HL-60 (cell line): Measurements from ENCODE around the gene RUFY2.
A peak's percentile ranks its signal among the peaks of the same experiment; 100 is the strongest.
"Not testable (repeated sequence)": the region's sequence is repeated elsewhere in the genome, so short reads cannot be mapped to it uniquely, and the experiment has no call there.

Experiments
- DNase-seq, 2 experiments: peaks; one replicate each; pipeline ENCODE4 v3.0.0-alpha.2; 2010 to 2020; ENCODE audit warnings: low read depth in 1 of 2, low spot score in 1 of 2
- H3K27ac ChIP-seq: fragments of 250-450 bp; sonication (Bioruptor Pico); replicated peaks from 2 replicates; pipeline ENCODE4 v1.5.1; 2020; ENCODE audit warnings: mild to moderate bottlenecking, moderate library complexity
- H3K27me3 ChIP-seq: fragments of 250-450 bp; sonication (Bioruptor Pico); 2 replicates; pipeline ENCODE4 v1.5.1; 2021; ENCODE audit warnings: mild to moderate bottlenecking, moderate library complexity; ENCODE audit not compliant: insufficient read depth, poor library complexity, severe bottlenecking
- H3K4me3 ChIP-seq: replicated peaks from 2 replicates; pipeline ENCODE4 v1.5.1; 2011; ENCODE audit warnings: mild to moderate bottlenecking, control low read depth, low read length; ENCODE audit not compliant: insufficient read depth
- GABPA ChIP-seq: IDR thresholded peaks from 2 replicates; pipeline ENCODE4 v1.6.1; 2012; ENCODE audit warnings: low read depth
- POLR2AphosphoS5 ChIP-seq: IDR thresholded peaks from 2 replicates; pipeline ENCODE4 v1.6.1; 2012; ENCODE audit warnings: low read depth
- SPI1 ChIP-seq: IDR thresholded peaks from 2 replicates; pipeline ENCODE4 v1.6.1; 2012; ENCODE audit warnings: low read depth, mild to moderate bottlenecking, borderline replicate concordance
- TF ChIP-seq, protein P1 (sequence below): IDR thresholded peaks from one replicate; pipeline ENCODE4 v1.5.1; 2011; ENCODE audit warnings: low read length, control low read depth, inconsistent platforms; ENCODE audit not compliant: insufficient read depth
- TF ChIP-seq, protein P2 (sequence below): IDR thresholded peaks from 2 replicates; pipeline ENCODE4 v1.6.1; 2012; ENCODE audit warnings: low read depth; ENCODE audit not compliant: insufficient replicate concordance

The RUFY2 gene

DNA sequence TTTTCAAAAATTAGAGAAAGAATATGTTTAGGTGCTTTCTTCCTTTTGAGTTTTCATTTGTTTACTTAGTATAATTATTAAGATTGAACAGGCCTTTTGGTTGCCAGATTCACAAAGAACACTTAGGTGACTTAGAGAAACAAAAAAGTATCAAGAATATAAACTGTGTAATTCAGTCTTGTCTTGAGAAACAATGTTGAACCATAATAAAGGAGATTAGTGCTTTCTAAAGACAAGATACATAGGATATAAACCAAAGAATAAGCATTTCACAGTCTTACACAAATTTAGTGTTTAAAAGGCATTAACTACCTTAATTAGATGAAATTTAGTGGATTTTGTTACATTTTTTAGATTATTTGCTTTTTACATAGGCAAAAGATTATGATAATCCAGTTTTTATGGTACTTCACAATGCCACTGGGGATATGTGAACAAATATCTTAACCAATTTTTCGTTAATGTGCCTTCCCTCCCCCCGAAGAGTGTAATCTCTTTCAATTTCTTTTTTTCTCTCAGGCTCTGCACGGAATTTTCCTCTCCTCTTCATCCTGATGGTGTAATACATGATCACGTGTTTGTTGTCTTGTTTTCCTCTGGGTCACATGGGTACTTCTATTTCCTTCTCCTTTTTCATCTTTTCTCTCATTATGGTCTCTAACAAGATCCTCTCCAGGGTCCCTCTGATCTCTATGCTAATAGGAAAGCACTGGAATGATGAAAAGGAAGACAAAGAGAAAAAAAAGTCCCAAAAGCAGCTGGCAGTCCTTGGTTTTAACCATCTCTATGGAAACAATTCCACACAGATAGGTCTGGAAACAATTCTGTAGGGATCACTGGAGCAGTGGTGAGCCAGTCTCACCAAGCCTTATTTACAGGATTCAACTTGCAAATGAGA is 78.9 kb downstream of the RUFY2 start:
- TF ChIP-seq, protein P1, sequence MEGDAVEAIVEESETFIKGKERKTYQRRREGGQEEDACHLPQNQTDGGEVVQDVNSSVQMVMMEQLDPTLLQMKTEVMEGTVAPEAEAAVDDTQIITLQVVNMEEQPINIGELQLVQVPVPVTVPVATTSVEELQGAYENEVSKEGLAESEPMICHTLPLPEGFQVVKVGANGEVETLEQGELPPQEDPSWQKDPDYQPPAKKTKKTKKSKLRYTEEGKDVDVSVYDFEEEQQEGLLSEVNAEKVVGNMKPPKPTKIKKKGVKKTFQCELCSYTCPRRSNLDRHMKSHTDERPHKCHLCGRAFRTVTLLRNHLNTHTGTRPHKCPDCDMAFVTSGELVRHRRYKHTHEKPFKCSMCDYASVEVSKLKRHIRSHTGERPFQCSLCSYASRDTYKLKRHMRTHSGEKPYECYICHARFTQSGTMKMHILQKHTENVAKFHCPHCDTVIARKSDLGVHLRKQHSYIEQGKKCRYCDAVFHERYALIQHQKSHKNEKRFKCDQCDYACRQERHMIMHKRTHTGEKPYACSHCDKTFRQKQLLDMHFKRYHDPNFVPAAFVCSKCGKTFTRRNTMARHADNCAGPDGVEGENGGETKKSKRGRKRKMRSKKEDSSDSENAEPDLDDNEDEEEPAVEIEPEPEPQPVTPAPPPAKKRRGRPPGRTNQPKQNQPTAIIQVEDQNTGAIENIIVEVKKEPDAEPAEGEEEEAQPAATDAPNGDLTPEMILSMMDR: no peak
- TF ChIP-seq POLR2AphosphoS5: no peak
- TF ChIP-seq, protein P2, sequence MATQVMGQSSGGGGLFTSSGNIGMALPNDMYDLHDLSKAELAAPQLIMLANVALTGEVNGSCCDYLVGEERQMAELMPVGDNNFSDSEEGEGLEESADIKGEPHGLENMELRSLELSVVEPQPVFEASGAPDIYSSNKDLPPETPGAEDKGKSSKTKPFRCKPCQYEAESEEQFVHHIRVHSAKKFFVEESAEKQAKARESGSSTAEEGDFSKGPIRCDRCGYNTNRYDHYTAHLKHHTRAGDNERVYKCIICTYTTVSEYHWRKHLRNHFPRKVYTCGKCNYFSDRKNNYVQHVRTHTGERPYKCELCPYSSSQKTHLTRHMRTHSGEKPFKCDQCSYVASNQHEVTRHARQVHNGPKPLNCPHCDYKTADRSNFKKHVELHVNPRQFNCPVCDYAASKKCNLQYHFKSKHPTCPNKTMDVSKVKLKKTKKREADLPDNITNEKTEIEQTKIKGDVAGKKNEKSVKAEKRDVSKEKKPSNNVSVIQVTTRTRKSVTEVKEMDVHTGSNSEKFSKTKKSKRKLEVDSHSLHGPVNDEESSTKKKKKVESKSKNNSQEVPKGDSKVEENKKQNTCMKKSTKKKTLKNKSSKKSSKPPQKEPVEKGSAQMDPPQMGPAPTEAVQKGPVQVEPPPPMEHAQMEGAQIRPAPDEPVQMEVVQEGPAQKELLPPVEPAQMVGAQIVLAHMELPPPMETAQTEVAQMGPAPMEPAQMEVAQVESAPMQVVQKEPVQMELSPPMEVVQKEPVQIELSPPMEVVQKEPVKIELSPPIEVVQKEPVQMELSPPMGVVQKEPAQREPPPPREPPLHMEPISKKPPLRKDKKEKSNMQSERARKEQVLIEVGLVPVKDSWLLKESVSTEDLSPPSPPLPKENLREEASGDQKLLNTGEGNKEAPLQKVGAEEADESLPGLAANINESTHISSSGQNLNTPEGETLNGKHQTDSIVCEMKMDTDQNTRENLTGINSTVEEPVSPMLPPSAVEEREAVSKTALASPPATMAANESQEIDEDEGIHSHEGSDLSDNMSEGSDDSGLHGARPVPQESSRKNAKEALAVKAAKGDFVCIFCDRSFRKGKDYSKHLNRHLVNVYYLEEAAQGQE: no peak
- no peak for TF ChIP-seq SPI1
- TF ChIP-seq GABPA: no peak
- Histone ChIP-seq H3K27ac (peak overlapping the region; percentile 74), H3K4me3 (no peak overlapping the region; the same call in 1 of the 2 replicates), H3K27me3 (no peaks in the 10 kb centered on the region)
- DNase-seq: peak in 1 of 2 experiments; percentile 79

DNA sequence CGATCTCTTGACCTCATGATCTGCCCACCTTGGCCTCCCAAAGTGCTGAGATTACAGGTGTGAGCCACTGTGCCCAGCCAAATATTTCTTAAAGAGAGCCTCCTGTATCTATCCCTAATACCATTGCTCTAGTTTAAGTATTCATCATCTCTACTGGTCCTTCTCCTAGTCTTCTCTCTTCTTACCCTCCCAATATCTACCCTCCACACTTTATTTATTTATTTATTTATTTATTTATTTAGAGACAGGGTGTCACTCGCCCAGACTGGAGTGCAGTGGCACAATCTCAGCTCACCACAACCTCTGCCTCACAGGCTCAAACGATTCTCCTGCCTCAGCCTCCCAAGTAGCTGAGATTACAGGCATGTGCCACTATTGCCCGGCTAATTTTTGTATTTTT is 82.7 kb downstream of the RUFY2 start:
- not testable (repeated sequence) for H3K27ac ChIP-seq, H3K4me3 ChIP-seq, DNase-seq, H3K27me3 ChIP-seq

DNA sequence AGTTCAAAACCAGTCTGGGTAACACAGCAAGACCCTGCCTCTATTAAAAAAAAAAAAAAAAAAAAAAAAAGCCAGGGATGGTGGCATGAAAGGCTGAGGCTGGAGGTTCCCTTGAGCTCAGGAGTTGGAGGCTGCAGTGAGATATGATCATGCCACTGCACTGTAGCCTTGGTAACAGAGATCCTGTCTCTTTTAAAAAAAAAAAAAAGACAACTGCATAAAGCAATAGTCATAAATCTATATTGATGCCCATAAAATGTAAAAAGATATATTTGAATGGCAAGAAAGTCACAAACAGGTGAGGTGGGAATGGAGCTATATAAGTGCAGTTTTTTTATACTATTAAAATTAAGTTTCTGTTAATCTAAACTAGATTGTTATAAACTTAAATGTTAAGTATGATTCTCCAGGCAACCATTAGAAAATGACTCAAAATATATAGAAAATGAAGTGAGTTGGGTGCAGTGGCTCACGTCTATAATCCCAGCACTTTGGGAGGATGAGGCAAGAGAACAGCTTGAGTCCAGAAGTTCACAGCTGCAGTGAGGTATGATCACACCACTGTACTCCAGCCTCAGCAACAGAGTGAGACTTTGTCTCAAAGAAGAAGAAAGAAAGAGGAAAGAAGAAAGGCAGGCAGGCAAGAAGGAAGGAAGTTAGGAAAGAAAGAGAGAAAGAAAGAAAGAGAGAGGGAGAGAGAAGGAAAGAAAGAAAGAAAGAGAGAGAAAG is 88.6 kb downstream of the RUFY2 start:
- Histone ChIP-seq H3K27me3 (no peaks in the 10 kb centered on the region), H3K27ac (no peak overlapping the region), H3K4me3 (no peak overlapping the region)
- no peak for DNase-seq
- TF ChIP-seq, protein P1: no peak
- TF ChIP-seq, protein P2: no peak
- TF ChIP-seq POLR2AphosphoS5: no peak
- TF ChIP-seq GABPA: no peak
- no peak for TF ChIP-seq SPI1

DNA sequence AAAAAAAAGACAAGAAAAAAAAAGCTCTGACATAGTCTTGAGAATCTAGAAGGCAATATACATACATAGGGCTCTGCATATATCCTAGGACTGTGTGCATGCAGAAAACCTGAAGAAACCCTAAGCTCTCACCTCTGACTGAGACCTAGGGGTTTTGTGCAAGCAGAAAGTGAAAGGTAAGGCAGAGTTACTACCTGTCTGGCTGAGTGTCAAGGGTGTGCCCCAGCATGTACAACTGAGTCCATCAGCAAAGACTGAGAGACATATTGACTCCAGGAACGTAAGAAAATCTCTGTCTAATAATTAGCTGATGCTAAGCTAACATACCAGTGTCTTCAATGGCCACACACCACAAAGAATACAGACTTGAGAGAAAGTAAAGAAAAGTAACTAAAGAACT is 91.5 kb downstream of the RUFY2 start:
- no peak overlapping the region for H3K4me3 ChIP-seq
- DNase-seq: no peak
- TF ChIP-seq, protein P2: no peak
- TF ChIP-seq, protein P1: no peak
- no peak for TF ChIP-seq POLR2AphosphoS5
- no peak for TF ChIP-seq SPI1
- no peak for TF ChIP-seq GABPA

DNA sequence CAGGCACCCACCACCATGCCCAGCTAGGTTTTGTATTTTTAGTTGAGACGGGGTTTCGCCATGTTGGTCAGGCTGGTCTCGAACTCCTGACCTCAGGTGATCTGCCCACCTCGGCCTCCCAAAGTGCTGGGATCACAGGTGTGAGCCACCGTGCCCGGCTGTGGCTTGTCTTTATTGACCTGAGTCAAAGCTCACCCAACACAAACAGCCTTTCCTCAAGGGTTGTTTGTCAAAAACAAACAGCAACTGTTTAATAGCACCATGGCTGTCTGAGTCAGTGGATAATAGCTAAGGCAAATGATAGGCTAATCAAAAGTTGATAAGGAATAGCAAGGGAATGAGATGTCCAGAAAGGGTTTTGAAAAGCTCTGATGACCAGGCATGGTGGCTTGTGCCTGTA is 92.1 kb downstream of the RUFY2 start:
- not testable (repeated sequence) for H3K27ac ChIP-seq, H3K4me3 ChIP-seq, DNase-seq, H3K27me3 ChIP-seq

More for the DNA sequence above, 91.5 kb downstream of the RUFY2 start:
- H3K27me3 ChIP-seq: no peaks in the 10 kb centered on the region
- H3K27ac ChIP-seq: no peak overlapping the region
